HG03066 (cell line): Measurements from ENCODE around the gene MGAM2.
"Not testable (repeated sequence)": the region's sequence is repeated elsewhere in the genome, so short reads cannot be mapped to it uniquely, and the experiment has no call there.

Experiments used
- ATAC-seq: cut with Tn5 transposase; IDR thresholded peaks from one replicate; pipeline ENCODE4 v1.9.1; 2021; ENCODE audit warnings: low read depth; ENCODE audit not compliant: unreplicated experiment

Gene MGAM2

GRCh38 chr7:142111499-142111898, at the start of gene MGAM2:
Gene MGAM2, plus strand, starts transcription at chr7:142111718. Its CDS starts 5,156 bp downstream, at chr7:142116874.
- ATAC-seq, result no peak

GRCh38 chr7:142063551-142064442, 47.7 kb upstream of the MGAM2 start:
- ATAC-seq, result no peak

GRCh38 chr7:142066536-142066935, 45.0 kb upstream of the MGAM2 start:
- ATAC-seq, result no peak

GRCh38 chr7:142077762-142078161, 33.8 kb upstream of the MGAM2 start:
- no peak for ATAC-seq

DNA sequence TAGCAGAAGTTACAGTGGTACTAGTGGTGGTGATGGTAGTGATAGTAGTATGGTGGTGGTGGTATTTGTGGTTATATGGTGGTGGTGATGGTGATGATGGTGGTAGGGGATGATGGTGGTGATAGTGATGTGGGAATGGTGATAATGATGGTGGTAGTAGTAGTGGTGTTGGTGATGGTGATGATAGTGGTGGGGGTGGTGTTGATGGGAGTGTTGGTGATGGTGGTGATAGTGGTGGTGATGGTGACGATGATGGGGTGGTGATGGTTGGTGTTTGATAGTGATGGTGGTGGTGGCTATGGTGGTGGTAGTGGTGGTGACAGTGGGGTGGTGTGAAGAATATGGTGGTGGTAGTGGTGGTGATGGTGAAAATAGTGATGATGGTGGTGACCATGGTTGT, 27.9 kb upstream of the MGAM2 start:
- ATAC-seq, result no peak

DNA sequence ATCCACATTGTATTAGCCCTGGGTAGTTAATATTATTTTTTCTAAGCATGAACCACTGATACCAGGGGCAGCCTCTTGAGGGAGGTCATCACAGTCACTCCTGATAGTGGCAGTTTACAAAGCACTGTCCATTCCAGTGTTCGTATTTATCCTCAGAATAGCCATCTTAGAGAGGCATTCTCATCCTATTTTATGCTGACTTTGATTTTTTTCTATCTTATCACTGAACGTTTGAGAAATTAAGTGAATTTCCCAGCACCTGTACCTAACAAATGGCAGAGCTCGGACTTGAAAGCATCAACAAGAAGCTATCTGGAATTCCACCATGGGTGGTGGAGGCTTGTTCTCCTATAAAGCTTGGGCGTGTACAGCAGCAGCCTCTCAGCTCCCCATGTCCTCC, 26.1 kb upstream of the MGAM2 start:
- no peak for ATAC-seq

DNA sequence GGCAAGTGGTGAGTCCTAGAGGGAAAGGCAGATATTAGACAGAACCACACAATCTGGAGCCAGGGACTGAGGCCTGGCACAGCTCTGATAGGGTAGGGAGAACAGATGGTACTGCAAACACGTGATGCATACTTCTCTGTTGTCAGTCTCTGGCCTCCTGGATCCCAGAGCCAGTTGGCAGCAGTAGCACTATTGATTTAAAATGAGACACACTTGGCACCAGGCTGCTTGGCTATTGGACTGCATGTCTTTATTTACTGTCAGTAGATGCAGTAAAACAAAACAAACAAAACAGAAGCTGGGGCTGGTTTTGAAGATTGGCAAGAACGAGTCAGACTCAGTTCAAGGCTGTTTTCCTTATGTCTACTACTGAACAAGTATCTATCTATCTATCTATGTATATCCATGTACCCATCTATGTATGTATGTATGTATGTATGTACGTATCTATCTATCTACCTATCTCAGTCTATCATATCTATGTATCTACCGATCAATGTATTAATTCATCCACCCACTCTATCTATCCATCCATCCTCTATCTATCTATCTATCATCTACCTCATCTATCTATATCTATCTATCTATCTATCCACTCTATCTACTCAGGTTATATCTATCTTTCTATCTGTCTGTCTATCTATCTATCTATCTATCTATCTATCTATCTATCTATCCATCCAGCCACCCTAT, 23.4 kb upstream of the MGAM2 start:
- no peak for ATAC-seq

DNA sequence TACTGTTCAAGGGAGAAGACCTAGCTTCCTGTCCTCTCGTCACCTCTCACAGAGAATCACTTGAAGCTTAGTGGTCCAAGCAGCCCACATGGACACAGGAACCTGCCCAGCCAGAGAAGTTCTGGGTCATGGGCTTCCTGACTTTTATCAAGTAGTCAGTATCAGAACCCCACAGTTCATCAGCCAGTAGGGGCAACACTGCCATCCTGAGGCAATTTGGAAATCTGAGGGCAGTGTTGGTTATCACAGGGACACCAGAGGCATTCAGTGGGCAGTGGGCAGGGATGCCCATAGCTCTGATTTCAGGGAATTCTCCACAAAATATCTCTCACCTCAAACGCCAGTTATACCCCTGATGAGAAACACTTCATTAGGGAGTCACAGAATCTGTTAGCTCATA, 22.5 kb upstream of the MGAM2 start:
- no peak for ATAC-seq

DNA sequence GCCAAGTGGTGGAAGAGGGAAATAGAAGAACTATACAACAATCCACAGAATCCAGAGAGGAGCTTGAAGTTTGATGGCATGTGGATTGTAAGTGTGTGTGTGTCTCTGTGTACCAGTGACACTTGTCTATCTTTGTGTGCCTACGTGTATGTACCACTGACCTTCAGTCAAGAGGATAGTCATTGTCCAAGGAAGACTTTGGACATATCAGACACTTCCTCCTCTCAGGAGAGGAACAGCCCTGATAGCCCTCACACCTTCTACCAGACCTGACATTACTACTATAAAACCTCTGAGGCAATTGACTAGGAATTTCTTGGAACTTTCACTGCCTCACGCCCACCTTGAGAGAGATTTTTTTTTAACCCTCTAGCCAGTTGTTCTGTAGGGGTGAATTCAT, 19.6 kb upstream of the MGAM2 start:
- no peak for ATAC-seq

DNA sequence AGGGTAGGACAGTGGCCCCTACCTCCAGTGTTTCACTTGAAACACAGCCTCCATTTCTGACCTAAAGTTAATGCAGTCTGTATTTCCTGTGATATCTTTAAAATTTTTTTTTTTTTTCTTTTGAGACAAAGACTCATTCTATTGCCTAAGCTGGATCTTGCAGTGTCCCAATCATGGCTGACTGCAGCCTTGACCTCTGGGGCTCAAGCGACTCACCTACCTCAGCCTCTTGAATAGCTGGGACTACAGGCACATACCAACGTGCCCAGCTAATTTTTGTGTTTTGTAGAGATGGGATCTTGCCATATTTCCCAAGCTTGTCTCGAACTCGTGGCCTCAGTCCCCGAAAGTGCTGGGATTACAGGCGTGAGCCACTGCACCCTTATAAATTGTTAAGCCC, 16.7 kb upstream of the MGAM2 start:
- no peak for ATAC-seq

DNA sequence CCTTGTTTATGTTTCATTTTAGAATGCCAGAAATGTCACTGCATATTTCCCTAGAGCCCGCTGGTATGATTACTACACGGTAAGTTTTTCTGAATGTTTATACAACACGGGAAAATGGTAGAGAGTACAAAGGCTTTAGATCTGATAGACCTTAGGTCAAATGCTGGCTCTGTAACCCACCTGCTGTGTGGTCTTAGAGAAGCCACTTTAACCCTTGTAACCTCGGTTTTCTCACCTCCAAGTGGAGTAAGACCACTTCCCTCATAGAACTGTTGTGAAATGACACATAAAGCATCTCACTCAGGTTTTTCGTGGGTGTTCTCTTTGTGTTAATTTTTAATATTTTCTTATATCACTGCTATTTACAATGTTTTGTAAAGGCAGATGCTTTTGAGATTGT, 13.9 kb upstream of the MGAM2 start:
- ATAC-seq, result no peak

GRCh38 chr7:142098004-142098403, 13.5 kb upstream of the MGAM2 start:
- ATAC-seq, result no peak

GRCh38 chr7:142099347-142099746, 12.2 kb upstream of the MGAM2 start:
- not testable (repeated sequence) for ATAC-seq

DNA sequence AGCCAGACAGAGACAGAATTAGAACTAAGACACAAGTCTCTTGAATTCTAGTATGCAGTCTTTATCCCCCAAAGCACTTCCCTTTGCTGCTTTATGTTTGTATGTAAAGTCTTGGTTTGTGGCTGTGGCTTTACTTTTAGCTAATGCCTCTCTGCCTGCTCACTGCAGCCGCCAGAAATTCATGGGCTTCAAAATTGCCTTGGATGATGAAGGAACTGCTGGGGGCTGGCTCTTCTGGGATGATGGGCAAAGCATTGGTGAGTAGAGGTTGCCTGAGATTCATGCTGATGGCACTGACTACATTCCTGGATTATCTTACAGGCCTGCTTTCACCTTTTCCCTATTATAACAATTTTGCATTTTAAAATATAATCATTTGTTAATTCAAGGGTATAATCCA, 10.9 kb upstream of the MGAM2 start:
- ATAC-seq, result no peak

- not testable (repeated sequence) for ATAC-seq
Observed at GRCh38 chr7:142101794-142102193, 9.7 kb upstream of the MGAM2 start.

DNA sequence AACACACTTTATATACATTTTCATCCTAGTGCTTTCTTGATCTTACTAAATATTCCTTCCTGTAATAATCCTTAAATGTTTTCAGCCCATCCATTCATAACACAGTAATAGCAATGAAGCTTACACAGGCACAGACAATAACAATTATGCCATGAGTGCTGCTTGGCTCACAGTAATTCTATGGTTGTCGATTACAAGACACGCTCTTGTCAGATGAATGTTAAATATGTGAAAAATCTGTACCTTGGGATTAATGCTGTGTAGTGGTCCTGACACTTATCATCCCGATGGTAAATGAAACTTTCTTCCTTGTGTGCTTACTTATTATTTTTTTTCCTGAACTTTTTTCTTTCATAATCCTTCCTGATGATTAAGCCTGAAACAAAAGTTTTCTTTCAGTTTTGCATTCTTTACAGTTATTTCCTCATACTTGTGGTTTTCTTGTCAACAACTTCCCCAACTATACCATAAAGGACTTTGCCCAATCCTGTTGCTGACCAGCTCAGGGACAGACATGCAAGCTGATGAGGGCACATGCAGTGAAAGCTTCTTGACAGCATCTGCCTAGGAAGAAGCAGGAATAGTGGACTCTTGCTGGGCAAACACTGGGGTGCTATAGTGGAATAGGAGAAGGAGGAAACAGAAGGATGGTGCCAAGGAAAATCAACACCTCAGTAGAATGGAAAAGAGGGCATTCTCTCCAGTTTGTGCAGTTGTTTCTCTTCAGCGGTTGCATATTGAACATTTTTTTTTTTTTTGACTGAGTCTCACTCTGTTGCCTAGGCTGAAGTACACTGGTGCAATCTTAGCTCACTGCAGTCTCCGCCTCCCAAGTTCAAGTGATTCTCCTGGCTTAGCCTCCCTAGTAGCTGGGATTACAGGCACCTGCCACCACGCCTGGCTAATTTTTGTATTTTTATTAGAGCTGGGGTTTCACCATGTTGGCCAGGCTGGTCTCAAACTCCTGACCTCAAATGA, 6.7 kb upstream of the MGAM2 start:
- no peak for ATAC-seq

DNA sequence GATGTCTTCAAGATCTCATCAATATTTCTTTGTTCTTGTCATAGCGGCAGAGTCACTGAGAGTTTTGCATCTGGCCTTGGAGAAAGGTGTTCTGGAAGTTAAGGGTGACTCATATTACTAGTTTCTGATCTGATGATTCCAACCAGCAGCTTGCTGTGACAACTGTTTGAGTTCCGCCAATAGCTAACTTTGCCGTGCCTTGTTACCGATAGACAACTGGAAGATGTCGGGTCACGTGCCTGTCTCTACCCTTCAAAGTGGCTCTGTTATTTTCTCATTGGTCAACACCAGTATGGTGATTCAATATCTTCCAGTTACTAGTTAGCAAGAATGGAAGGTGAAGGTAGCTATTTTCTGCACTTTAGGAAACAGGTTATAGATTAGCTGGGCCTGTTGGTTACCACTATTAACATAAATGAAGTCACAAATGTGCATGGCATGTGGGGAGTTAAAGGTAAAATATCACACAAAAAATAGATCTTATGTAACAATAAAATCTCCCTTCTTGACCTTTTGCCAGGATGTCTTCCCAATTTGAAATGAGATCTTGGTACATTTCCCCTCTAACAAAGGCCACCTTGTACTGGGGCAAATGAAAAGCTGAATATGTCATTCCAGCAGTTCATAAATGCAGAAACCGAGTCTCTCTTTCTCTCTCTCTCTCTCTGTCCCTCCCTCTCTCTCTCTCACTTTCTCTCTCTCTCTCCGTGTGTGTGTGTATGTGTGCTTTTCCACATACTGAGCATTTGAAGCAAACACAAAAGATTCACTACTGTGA, 2.6 kb upstream of the MGAM2 start:
- no peak for ATAC-seq

- ATAC-seq, result no peak
Observed at GRCh38 chr7:142110098-142110497, 1.4 kb upstream of the MGAM2 start.

GRCh38 chr7:142110638-142111037, 880 bp upstream of the MGAM2 start:
- no peak for ATAC-seq

GRCh38 chr7:142112086-142112485, 568 bp downstream of the MGAM2 start:
- ATAC-seq, result no peak
